HFFc6 (cell line): ENCODE results near the gene MPZL1. TPM values are rescaled to one million over a fixed set of nuclear protein-coding genes. Genes with fewer than 3 reads are reported as not detected.

Source experiments
- DNase-seq: peaks from one replicate; pipeline ENCODE4 v3.0.0-alpha.2; 2018
- H3K27ac Mint-ChIP-seq: 2 replicates; pipeline ENCODE4 v1.8.0; 2020; ENCODE audit warnings: mild to moderate bottlenecking, mixed read lengths
- H3K27me3 Mint-ChIP-seq: 2 replicates; pipeline ENCODE4 v1.8.0; 2021; ENCODE audit warnings: mild to moderate bottlenecking, moderate library complexity, mixed read lengths; ENCODE audit not compliant: insufficient read depth
- H3K36me3 Mint-ChIP-seq: 2 replicates; pipeline ENCODE4 v1.8.0; 2021; ENCODE audit warnings: low read depth, mixed read lengths
- H3K4me1 Mint-ChIP-seq: 2 replicates; pipeline ENCODE4 v1.8.0; 2020; ENCODE audit warnings: low read depth, mixed read lengths
- H3K4me3 Mint-ChIP-seq: 2 replicates; pipeline ENCODE4 v1.8.0; 2020; ENCODE audit warnings: mild to moderate bottlenecking, moderate library complexity, mixed read lengths
- H3K9me3 Mint-ChIP-seq: 2 replicates; pipeline ENCODE4 v1.8.0; 2020; ENCODE audit warnings: mild to moderate bottlenecking, mixed read lengths
- total RNA-seq, 6 experiments: library from RNA; stranded (reverse); fragmentation: NEBNext Ultra II Directional; extraction: Animal tissue kit (Norgen Biotek cat#: 25700); gene quantifications; 2 replicates in 1 of 6; 3 replicates in 5 of 6; pipeline ENCODE4 v1.2.3, GENCODE V29; 2021
- TF ChIP-seq, protein P1 (sequence below): fragments of 200-600 bp; sonication (generic); IDR thresholded peaks from 2 replicates; pipeline ENCODE4 v1.5.0; 2021; ENCODE audit warnings: antibody characterized with exemption, mild to moderate bottlenecking

The MPZL1 gene
- total RNA-seq, 6 experiments from 2014 or later, result 147 to 188 (median 183) TPM

DNA sequence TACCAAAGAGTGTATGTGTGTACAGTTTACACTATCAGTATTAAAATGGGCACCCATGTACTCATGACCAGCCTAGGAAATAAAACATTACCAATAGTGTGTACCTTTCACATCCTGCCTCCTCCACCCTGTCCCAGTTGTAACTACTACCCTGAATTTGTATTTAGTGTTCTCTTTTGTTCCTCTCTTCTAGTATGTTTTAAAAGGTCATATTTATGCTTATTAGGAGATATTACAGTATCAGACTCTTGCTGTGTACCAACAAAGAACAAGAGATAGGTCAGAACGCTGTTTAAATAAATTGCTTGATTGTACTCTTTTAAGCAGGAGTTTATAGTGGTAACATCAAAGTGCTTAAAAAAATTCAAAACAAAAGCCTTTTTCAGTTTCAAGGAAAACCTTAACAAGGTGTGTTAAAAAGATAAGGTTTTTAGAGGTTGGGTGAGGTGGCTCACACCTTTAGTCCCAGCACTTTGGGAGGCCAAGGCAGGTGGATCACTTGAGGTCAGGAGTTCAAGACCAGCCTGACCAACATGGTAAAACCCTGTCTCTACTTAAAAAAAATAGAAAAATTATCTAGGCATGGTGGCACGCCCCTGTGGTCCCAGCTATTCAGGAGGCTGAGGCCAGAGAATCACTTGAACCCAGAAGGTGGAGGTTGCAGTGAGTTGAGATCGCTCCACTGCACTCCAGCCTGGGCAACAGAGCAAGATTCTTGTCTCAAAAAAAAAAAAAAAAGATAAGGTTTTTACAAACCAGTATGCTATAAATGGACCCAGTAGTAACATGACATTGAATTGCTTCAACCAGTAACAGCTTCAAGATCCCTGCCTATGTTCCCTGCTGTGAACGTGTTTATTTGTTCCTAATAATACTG lies 35.9 kb downstream of the MPZL1 start:
- Mint-ChIP-seq H3K4me3 (no peak overlapping the region), H3K27me3 (peaks cover 2% of the 10 kb centered on the region; the same call in 1 of the 2 replicates), H3K36me3 (peaks cover 4% of the 10 kb centered on the region; the same call in 1 of the 2 replicates), H3K27ac (no peak overlapping the region), H3K9me3 (no peaks in the 10 kb centered on the region), H3K4me1 (peaks cover 58% of the 10 kb centered on the region)
- DNase-seq, result no peak
- TF ChIP-seq, protein P1, sequence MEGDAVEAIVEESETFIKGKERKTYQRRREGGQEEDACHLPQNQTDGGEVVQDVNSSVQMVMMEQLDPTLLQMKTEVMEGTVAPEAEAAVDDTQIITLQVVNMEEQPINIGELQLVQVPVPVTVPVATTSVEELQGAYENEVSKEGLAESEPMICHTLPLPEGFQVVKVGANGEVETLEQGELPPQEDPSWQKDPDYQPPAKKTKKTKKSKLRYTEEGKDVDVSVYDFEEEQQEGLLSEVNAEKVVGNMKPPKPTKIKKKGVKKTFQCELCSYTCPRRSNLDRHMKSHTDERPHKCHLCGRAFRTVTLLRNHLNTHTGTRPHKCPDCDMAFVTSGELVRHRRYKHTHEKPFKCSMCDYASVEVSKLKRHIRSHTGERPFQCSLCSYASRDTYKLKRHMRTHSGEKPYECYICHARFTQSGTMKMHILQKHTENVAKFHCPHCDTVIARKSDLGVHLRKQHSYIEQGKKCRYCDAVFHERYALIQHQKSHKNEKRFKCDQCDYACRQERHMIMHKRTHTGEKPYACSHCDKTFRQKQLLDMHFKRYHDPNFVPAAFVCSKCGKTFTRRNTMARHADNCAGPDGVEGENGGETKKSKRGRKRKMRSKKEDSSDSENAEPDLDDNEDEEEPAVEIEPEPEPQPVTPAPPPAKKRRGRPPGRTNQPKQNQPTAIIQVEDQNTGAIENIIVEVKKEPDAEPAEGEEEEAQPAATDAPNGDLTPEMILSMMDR, result no peak

DNA sequence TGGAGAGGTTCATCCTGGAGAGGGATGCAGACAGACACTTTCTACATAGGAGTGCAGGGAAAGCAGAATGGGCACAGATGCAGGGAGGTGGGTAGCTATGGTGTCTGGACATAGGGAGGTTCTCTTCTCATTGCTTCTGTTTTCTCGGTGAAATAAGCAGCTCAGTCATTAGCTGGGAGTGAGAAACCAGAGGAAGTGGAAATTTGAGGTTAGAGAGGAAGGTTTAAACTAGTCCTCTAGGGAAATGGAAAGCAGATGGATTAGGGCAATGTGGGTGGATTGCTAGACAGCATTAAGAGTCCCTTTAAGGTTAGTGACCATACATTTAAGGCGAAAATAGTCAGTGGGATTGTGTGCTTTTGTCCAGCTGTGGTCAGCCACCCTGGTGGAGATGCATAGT lies 39.6 kb downstream of the MPZL1 start:
- Mint-ChIP-seq H3K9me3 (no peaks in the 10 kb centered on the region), H3K27ac (peak overlapping the region; percentile 2; the same call in 1 of the 2 replicates), H3K36me3 (no peaks in the 10 kb centered on the region; the same call in 1 of the 2 replicates), H3K27me3 (peaks cover 2% of the 10 kb centered on the region; the same call in 1 of the 2 replicates), H3K4me1 (peaks cover 57% of the 10 kb centered on the region), H3K4me3 (no peak overlapping the region)
- TF ChIP-seq, protein P1, result no peak
- no peak for DNase-seq

DNA sequence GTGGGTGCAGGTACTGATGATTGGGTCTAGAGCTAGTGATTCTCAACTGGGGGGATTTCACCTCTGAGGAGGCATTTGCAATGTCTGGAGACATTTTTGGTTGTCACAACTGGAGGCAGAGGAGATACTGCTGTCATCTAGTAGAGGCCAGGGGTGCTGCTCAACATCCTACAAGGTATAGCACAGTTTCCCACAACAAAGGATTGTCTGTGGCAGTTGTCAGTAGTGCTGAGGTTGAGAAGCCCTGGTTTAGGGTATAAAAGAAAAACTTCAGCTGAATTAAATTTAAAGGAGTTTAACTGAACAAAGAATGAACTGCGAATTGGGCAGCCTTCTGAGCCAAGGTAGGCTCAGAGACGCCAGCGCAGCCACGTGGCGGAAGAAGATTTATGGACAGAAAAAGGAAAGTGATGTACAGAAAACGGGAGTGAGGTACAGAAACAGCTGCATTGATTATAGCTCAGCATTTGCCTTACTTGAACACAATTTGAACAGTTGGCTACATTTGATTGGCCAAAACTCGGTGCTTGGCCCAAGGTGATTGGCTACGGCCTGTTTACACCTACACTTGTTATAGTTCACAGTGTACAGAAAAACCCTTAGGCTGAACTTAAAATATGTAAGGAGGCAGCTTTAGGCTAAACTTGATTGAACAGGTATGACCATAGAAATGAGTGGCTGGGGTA lies 40.4 kb downstream of the MPZL1 start:
- no peak for DNase-seq
- peaks cover 49% of the 10 kb centered on the region for H3K4me1 Mint-ChIP-seq
- no peaks in the 10 kb centered on the region; the same call in 1 of the 2 replicates for H3K36me3 Mint-ChIP-seq
- H3K27me3 Mint-ChIP-seq, result peaks cover 2% of the 10 kb centered on the region; the same call in 1 of the 2 replicates
- no peaks in the 10 kb centered on the region for H3K9me3 Mint-ChIP-seq
- TF ChIP-seq, protein P1, result no peak
- H3K4me3 Mint-ChIP-seq, result no peak overlapping the region
- H3K27ac Mint-ChIP-seq, result no peak overlapping the region

DNA sequence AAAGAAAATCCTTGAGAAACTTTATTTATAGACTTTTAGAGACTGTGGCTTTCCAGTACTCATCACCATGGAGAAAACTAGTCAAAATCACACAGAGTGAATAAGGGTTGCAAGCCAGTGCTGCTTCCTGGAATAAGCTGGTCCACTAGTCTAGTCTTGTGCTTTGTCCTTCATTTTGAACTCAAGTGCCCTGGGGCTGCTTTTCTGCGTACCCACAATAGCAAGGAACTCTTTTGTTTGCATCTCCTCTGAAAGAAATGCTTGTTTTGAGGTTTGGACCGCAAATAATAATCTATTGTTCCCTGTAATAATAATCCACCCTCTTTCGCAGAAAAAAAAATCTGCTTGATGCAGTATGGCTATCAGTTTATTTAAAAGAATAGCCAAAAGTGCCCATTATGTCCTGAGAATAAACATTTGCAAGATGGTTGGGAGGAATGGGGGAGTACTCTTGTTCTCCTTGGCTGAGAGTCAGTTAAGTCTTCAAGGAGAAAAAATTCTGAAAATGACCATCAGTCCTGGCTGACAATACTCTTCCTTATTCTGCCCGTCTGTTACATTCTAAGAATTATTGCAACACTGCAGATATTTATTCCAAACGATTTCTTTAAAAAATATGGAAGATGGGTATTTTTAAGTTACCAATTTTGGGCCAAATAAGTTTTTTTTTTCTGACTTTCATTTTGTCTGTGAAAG lies 41.9 kb downstream of the MPZL1 start:
- H3K36me3 Mint-ChIP-seq, result peaks cover 9% of the 10 kb centered on the region
- H3K4me3 Mint-ChIP-seq, result no peak overlapping the region
- TF ChIP-seq, protein P1, result no peak
- DNase-seq, result no peak
- H3K27ac Mint-ChIP-seq, result no peak overlapping the region
- H3K27me3 Mint-ChIP-seq, result peaks cover 2% of the 10 kb centered on the region
- peaks cover 46% of the 10 kb centered on the region for H3K4me1 Mint-ChIP-seq
- H3K9me3 Mint-ChIP-seq, result no peaks in the 10 kb centered on the region
